Stimulated activated CD8-positive, alpha-beta memory T cell treated with anti-CD3 and anti-CD28 coated beads, Interleukin-12 subunit alpha, Interleukin-12 subunit beta, amount 100 ng/mL, for 4 hours (primary cell): ENCODE data around the gene SORT1.
"Not testable (repeated sequence)": the region's sequence is repeated elsewhere in the genome, so short reads cannot be mapped to it uniquely, and the experiment has no call there.

ENCODE experiments used
- DNase-seq: peaks from one replicate; pipeline ENCODE4 v3.0.0-alpha.2; 2020; ENCODE audit warnings: low read depth

Gene SORT1

DNA sequence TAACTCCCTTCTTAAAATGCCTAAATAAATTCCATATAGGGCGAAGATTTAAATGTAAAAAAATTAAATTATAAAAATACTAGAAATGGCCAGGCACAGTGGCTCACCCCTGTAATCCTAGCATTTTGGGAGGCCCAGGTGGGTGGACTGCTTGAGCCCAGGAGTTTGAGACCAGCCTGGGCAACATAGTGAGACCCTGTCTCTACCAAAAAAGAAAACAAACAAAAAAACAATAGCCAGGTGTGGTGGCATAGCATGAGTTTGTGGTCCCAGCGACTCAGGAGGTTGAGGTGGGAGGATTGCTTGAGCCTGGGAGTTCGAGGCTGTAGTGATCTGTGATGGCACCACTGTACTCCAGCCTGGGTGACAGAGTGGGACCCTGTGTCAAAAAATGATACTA, 17.8 kb downstream of the SORT1 start:
- no peak for DNase-seq

DNA sequence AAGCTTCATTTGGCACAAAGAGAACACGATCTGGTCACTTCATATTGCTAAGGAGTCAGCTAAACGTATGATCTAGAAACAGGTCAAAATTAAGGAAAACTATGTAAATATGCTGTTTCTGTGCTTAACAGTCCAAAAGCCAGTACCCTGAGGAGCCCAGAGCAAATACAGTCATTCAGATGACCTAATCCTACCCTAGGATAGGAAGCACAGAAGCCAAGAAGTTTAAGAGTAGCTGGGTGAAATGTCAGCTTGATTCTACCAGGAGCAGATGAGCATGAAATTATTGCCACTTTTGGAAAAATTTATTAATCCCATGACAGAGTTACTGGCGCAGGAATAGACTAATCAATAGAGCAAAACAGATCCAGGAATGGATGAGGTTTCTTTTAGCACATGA, 18.3 kb downstream of the SORT1 start:
- DNase-seq, result no peak

DNA sequence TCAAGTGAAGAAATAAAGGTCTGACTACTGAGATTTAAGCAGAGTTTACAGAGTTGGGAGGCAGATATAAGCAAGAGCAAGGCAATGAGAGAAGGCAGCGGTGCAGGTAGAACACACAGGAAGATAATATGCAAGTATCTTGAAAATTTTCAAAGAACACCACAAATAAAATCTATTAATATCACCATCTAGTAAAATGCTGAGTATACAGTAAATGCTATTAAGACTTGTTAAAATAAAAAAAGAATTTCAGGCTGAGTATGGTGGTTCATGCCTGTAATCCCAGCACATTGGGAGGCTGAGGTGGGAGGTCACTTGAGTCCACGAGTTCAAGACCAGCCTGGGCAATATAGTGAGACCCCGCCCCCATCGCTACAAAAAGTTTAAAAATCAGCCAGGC, 20.0 kb downstream of the SORT1 start:
- no peak for DNase-seq

DNA sequence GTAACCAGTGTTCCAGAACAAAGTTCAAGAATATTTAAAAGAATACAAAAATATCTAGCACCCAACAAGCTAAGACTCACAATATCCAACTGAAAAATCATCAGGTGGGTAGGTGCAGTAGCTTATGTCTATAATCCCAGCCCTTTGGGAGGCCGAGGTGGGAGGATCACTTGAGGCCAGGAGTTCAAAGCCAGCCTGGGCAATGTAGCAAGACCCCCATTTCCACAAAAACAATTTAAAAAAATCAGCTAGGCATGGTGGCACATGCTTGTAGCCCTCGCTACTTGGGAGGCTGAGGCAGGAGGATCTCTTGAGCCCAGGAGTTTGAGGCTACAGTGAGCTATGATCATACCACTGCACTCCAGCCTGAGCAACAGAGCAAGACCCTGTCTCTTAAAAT, 24.0 kb downstream of the SORT1 start:
- not testable (repeated sequence) for DNase-seq

DNA sequence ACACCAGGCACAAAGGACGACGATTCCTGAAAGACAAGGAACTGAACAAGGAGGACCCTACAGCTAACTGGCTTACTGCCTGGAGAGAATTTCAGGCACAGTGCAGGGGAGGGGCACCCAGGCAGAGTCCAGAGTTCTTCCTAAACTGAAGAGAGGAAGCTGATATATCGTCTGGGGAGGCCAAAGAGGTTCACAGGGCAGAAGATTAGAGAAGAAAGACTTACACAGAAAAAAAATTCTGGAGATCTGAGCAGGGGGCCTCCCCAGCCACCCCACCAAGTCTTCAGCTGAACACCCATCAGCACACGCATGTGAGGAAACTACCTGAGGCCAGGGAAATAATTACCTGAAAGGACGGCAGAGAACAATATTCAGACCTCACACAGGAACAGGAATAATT, 24.6 kb downstream of the SORT1 start:
- DNase-seq, result no peak

DNA sequence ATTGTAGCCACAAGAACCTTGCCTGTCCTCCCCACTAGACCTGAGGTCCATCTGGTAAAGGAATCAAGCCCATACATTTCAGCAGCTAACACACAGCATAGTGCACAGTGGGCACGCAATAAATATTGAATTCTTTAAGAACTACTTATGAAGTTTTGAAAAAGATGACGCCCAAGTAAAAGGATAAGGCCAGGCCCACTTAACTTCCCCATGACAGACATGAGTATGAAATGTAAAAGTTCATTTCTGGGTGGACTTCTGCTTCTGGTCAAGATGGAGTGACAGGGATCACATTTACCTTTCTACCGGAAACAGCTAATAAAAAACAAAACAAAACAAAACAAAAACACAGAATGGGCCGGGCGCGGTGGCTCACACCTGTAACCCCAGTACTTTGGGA, 25.4 kb downstream of the SORT1 start:
- DNase-seq, result no peak

DNA sequence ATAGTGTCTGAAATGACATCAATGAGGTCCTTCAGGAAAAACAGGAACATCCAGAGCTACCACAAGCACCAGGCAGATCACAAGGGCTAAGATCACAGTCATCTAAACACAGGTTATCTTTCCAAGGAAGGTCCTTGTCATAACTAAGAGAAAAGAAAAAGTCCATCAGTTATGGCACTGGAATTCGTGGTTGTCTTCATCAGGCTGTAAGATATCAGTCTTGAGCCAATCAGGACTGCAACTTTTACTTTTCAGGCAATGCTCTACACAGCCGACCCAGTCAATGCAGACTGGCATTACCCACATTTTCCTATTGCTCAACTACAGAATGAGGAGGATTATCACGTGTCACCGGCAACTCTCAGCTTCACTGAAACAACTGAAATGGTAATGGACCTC, 26.4 kb downstream of the SORT1 start:
- DNase-seq, result no peak

DNA sequence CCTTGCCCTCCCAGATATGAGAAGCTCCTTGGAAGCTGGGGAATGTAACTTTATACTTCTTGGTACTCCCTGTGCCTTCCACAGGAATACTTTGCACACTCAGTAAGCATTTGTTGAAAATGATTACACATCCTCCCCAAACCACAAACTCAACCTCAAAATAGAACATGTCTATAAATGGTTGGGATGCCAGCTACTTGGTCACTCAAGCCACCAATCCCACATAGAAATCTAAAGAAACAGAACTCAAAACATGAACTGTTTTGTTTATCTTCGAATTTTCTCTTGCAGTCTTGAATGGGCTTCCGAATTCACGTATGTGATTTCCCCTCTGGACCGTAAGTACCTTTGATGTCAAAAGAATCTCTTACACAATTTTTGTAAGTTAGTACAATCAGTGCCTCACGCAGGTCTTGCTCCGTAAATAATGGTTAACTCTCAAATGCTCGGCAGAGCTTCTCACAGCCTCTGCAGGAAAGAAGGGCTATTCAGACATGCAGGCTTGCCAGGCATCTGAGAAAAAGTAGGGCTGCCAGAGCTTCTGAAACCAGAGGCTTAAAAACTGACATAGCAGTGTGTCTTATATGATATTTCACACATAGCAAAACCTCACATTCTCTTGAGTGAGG, 26.9 kb downstream of the SORT1 start:
- DNase-seq, result no peak

DNA sequence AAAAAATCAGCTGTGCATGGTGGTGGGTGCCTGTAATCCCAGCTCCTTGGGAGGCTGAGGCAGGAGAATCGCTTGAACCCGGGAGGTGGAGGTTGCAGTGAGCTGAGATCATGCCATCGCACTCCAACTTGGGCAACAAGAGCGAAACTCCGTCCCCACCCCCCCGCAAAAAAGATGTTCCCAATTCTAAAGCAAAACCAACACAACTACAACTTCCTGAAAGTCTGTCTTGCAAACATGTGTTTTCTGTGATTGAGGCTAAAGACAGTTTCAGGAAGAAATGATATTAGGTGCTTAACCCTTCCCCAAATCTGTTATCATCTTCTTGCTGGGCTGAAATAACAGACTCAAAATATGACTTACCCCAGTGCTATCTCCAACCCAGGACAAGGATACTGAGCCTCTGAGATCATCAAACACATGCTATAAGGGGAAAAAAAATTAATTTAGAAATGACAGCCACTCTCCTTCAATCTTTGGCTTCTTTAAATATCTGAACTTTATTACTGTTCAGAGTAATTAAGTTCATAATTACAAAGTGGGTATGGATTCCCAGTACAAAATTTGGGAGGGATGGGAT, 28.5 kb downstream of the SORT1 start:
- DNase-seq, result no peak

DNA sequence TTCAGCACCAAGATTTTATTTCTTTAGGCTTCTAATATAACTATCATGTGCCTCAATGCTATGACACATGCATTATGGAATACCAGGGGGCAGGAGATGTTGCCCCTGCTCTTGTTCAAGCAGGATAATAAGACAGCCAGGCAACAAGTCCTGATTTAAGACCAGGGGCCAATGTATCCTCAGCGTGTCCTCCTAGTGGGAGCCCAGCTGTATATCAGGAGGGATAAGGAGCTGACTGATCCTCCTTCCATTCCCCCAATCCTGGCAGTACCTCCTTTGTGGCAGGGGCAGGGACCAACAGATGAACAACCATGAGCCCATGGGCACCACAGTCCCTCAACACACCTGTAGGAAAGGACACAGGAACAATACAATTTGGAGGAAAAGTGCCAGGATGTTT, 29.3 kb downstream of the SORT1 start:
- DNase-seq, result no peak

DNA sequence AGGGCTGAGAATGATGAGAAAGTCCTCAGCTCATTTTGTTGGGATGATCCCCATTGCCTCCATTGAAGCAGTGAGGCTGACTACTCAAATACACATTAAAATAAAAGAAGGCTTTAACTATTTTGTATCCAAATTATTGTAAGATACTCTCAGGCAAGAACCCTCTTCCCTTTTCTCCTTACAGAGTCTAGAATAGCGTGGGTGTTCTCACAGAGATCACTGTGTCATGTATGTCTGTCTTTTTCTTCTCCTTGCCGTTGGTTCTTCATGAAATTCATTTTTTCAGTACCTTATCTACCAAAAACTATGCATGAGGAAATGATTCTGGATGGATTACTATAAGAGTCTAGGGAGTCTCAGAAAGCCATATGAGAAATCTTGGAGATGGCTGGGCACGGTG, 30.1 kb downstream of the SORT1 start:
- no peak for DNase-seq

DNA sequence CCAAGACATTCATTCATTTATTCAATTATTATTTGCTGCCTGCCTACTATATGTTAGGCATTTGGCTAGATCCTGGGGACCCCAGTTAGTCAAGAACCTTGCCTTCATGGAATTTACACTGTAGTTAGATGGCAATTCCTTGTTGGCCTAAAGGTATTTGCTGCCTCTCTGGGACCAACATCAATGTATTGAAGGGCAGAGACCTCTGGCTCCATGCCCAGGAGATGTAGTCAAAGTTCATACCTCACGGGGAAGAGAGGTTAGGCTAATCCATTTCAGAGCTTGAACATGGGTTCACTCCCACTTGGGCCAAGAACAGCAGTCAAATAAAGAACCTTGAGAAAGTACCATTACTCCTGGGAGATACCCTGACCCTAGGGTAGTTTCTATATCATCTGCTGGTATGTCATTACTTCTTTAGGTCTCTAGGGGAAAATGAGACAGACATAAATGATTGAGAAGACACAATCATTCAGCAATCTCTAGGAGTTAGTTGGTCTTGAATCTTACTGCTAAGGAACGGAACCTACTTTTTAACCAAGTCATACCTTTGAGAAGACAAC, 32.0 kb downstream of the SORT1 start:
- DNase-seq, result no peak

DNA sequence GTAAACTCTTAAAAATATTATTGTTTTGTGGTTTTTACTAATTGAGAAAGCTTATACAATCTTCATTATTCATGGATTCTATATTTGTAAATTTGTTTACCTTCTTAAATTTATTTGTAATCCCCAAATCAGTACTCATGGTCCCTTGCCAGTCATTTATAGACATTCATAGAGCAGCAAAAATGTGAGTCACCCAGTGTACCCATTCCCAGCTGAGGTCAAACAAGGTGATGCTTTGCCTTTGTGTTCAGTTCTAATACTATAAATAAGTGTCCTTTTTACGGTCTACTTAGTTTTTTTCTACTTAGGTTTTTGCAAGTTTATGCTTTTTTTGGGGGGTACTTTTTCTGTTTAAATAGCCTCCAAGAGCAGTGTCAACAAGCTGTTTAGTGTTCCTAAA, 36.1 kb downstream of the SORT1 start:
- DNase-seq, result no peak

DNA sequence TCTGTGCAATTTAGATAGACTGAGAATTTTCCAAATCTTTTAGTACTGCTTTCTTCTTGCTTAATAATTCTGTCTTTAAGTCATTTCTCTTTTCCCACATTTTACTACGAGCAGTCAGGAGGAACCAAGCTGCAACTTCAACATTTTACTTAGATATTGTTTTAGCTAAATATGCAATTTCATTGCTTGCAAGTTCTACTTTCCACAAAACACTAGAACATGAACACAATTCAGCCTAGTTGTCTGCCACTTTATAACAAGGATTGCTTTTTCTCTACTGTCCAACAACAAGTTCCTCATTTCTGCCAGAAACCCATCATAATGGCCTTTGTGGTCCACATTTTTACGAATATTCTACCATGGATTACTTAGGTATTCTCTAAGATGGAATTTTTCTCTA, 36.6 kb downstream of the SORT1 start:
- DNase-seq, result no peak

DNA sequence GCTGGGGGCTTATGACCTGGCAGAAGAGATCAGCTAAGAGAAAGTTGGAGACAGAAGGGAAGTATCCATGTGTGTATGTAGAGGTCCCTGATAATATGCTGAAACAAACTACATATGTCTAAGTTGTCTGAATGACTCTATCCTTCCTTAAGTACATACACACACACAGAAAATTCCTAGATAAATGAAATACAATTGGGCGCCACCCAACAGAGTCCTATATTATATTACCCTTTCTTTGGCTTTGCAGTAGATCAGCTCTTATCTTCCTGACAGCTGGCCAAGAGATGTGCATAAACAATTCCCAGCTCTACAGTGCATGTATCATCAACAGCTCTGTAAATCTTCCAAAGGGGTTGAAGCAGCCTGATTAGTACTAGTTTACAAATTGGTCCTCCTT, 40.1 kb downstream of the SORT1 start:
- DNase-seq, result no peak

DNA sequence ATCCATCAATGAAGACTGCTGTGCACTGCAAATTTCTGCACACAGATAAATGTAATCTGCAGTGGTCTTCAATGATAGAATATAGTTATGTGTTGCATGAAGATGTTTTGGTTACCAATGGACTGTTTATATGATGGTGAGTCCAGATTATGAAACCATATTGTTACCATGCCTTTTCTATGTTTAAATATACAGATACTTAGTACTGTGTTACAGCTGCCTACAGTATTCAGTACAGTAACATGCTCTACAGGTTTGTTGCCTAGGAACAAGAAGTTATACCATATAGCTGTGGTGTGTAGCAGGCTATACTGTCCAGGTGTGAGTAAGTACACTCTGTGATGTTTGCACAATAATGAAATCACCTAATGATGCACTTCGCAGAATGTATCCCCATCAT, 40.8 kb downstream of the SORT1 start:
- no peak for DNase-seq

DNA sequence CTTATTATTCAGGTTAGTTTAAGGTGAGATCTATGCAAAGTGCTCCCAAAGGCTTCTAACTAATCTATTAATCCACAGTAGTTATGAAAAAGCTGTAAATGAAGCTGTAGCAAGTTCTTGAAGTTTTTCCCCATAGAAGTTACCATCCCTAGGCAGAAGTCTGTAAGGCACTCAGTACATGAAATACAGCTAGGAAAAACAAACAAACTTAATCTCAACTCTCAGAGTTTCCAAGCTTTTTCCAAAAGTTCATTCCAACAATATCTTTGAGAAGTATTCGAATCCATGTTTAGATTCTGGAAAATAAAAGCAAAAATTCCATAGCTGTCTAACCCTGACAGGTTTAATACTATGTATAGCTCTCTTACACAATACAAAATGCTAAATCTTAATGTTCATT, 41.2 kb downstream of the SORT1 start:
- DNase-seq, result no peak

DNA sequence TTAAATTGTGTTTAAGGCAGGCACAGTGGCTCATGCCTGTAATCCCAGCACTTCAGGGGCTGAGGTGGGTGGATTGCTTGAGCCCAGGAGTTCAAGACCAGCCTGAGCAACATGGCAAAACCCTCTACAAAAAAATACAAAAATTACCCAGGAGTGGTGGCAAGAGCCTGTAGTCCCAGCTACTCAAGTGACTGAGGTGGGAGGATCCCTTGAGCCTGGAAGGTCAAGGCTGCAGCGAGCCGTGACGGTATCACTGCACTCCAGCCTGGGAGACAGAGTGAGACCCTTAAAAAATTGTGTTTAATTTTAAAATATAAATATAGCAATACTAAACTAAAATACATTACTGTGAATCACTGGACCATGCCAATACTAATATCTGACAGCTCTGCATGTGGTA, 42.8 kb downstream of the SORT1 start:
- no peak for DNase-seq

DNA sequence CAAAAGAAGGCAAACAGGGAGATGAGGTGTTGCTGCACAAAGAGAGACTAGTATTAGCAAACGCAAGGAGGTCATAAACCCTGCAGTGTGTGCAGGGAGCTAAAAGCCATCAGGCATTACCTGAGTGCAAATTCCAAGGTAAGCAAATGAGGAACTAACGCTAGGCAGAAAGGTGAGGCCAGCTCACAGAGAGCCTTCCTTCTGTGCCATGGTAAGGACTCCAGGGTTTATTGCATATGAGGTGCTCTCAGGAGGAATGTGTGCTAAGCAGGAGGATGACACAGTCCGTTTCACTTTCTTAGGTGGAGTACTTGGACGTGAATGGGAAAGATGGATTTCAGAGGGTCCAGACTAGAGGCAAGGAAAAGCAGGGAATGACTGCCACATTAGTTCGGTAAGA, 46.3 kb downstream of the SORT1 start:
- DNase-seq, result no peak

DNA sequence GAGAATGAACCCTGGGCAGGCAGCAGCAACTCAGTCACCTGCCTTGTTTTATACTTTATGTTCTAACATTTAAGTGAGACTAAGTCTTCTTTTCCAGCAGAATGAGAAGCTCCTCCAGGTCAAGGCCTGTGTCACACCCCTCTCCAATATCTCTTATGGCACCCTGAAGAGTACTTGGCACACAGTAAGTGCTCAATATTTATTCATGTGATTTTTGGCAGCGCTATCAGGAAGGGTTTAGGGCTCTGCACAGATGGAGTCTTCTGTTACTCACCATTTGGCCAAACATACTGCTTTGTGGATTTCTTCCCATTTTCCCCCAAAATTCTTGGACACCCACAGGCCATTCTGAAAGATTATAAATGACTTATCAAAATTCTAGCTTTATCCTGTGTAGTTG, 47.1 kb downstream of the SORT1 start:
- DNase-seq, result no peak

DNA sequence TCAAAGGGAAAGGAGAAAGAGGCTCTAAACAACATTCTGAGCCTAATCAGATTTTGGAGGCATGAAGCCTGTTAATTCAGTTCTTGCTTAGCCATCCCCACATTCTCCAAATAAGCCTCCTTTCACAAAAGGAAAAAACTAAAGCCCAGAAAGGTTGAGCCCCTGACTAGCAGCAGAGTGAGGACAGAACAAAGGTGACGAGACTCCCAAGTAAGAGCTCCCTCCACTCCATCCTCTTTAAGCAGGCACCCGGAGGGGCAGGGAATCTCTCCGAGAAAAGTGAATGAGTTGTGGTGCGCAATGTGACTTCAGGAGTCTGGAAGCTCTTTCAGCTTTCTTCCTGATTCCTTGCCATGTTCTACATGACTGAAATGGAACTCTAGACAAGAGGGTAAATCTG, 47.5 kb downstream of the SORT1 start:
- no peak for DNase-seq

DNA sequence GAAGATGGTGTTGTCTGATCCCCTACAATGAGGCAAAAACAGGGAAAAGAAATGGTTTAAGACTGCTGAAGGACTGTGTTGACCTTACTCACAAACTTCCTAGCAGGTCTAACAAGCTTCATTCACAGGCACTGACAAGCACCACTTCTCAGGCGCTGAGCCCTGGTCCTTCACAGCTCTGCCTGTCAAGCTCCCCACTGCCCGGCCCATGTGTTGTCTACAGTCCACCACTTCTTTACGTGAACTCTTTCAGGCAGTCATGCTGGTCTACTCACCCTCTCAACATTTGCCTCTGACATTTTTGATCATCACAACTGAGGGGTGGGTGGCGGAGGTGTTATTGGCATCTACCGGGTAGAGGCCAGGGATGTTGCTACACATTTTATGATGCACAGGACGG, 50.2 kb downstream of the SORT1 start:
- no peak for DNase-seq

DNA sequence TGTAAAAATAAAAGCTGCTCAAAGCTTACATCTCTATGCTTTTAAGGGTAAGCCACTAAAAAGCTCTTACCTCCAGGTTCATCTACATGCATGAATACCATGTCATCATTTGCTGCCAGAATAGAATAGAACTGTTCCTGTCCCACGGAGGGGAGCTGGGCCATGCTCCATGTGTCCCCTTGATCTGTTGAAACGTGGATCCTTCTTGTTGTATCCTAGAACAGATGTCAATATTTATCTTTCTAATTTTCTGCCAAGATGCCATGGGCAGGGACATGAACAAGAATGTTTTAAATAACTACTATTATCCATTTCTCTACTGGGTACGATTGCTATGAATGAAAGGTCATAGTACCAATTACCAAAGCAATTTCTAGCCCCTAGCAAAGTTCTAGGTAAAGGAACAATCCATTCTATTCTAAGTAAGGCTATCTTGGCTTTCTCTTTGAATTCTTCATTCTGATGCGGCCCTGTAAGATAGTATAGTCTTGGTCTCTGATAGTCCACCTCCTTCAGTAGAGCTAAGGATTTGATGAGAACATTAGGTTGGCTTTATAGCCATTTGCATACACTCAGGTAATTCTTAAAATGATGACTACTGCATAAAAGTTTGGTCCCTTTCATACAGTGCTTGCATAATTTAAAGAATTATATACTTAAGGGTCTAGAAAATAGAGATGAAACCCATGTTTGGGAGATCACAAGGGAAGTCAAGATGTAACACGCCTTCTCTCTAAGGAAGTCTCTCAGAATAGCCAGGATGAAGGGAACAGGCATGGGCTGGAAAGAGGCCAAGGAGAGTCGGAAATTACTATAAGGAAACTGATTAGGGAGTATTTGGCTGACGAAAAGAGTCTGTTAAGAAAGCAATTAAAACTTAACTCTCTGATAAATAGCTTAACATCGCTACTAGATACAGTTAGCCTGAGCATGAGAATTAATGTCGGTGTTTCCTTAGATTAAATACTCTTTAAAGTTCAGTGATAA, 55.5 kb downstream of the SORT1 start:
- DNase-seq, result no peak
